GM19397 (cell line): ENCODE measurements around the gene MED29.
"Not testable (repeated sequence)": the region's sequence is repeated elsewhere in the genome, so short reads cannot be mapped to it uniquely, and the experiment has no call there.

ENCODE experiments used
- ATAC-seq: cut with Tn5 transposase; IDR thresholded peaks from one replicate; pipeline ENCODE4 v1.9.1; 2021; ENCODE audit warnings: mild to moderate bottlenecking, moderate library complexity; ENCODE audit not compliant: unreplicated experiment

The MED29 gene

DNA sequence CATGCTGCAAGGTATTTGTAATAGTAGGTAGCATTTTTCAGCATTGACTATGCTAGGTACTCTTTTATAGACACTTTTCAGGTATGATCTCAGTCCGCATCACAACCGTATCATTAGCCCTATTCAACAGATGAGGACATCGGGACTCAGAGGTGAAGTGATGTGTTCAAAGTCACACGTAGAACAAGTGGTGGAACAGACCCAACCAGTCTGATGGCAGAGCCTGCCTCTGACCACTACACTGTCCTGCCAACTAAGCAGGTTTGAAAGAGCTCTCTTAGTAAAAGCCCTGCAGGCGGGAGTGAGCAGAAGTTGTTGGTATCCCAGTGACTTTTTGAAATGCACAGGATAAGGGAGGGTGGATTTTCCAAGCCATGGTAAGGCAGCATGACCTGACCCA, 20.4 kb upstream of the MED29 start:
- no peak for ATAC-seq

DNA sequence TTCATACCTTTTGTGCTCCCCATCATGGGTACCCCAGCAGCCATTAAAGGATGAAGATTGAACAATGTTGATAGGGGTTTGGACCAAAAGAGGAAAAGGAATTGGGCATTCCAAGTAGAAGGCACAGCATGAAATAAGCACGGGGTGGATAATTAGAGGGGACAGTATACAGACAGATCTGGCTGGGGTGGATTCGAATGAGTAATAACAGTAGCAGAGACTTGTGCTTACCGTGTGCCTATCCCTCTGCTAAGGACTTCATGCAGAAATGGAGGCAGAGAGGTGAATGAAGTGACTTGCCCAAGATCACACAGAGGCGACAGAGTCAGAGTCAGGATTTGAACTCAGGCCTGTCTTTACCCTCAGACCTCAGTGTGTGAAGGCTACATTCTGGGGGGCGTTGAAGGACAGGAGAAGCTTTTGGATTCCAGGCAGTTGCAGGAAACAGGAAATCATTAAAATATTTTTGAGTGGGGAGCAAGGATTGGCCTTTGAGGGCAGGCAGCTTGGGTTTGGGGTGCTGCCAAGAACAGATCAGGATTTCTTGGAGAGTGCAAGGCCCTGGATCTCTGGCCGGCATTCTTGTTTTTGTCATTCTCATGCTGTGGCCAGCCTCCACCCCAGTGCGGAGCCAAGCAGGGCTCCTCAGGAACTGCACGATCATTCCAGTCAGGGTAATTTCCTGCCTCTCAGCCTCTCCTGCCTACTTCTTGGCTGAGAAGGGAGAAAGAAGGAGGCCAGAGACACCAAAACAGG, 19.0 kb upstream of the MED29 start:
- no peak for ATAC-seq

DNA sequence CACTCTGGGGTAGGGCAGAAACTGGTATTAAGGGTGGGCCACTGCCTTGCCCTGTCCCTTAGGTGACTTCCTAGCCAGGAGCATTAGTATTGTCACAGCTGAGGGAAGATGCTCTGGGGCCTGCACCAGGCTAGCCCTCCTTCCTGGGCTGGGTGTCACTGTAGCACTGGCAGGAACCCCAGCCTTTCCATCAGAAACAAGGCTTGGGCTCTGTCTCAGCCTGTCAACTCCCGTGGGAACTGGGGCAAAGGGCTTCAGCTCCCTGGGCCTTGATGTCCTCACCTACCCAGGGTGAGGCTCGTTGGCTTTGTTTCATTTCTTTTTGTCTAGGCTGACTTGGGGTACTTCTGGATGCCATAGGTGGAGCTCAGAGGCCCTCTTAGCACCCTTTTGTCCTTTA, 18.2 kb upstream of the MED29 start:
- ATAC-seq, result no peak

DNA sequence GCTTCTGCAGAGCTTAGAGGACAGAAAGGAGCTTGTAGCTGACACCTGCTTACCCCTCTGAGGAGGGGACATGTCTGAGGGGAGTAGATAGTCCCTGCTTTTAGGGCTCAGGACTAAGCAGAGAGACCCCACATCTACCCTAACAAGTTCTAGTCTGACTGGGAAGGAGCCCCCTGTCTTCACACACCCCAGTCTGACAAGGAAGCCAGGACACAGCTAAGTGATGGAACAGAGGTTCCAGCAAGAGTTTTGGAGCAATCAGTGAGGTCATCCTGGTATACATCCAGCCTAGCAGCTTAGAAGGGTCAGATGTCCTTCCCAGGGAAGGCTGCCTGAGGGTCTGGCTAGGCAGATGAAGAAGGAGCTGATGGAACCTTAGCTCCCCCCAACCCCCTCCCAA, 15.2 kb upstream of the MED29 start:
- no peak for ATAC-seq

DNA sequence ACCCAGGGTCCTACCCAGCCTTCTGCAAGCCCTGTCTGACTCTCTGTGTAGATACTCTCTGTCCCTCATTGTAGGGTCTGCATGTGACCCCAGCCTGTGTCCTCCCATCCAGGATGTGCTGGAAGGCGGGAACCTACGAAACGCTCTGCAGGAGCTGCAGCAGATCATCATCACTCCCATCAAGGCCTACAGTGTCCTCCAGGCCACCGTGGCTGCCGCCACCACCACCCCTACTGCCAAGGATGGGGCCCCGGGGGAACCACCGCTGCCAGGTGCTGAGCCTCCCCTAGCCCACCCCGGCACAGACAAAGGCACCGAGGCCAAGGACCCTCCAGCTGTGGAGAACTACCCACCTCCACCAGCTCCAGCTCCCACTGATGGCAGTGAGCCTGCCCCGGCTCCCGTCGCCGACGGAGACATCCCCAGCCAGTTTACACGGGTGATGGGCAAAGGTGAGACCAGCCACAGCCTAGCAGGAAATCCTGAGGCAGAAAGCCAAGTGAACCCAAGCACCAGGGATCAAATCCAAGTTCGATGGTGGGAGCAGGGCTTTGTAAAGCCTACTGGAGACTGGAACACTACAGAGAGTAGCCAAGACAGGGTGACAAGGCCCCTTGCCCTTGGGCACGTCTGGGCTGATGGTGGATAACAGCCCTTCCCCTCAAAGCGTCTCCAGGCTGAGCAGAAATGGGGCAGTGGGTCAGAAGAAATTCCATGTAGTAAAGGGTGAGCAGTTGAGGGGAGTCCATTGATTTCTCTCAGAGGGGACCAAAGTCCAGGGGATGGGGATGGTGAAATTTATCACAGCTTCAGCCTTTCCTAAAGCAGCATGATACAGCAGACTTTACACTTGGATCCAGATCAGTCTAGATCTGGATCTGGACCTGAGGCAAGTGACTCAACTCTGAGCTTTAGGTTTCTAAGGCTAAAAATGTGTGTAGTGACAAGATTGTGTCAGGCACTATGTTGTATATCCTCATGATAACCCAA, 13.5 kb upstream of the MED29 start:
- no peak for ATAC-seq

DNA sequence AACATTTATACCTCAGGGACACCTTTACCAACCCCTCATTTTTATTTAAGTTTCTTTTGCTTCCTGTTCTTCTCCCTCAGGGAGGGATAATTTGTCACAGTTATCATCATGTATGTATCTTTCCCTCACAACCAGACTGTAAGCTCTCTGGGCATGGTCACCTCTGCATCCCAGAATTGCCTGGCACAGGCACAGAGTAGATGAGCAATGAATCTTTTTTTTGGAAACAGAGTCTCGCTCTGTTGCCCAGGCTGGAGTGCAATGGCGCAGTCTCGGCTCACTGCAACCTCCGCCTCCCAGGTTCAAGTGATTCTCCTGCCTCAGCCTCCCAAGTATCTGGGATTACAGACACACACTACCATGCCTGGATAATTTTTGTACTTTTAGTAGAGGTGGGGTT, 11.8 kb upstream of the MED29 start:
- not testable (repeated sequence) for ATAC-seq

DNA sequence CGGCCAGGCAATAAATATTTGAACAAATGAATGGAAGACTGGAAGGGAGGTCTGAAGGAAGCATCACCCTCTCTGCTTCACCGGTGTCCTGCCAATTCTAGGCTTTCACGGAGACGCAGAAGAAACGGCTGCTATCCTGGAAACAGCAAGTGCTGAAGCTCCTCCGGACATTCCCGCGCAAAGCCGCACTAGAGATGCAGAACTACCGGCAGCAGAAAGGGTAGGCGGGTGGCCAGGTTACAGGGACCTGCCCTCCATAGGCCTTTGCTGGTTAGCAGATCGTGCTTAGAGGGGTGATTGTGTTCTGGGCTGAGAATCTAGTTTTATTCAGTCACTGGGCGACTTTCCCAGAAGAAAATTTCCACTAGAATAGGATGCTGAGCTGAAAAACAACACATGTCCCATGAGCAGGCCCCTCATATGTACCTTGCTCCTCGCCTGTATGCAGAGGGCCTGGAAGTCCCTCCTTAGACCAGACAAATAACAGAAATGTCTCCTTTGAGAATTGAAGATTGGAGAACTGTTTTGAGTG, 11.2 kb upstream of the MED29 start:
- ATAC-seq, result no peak

DNA sequence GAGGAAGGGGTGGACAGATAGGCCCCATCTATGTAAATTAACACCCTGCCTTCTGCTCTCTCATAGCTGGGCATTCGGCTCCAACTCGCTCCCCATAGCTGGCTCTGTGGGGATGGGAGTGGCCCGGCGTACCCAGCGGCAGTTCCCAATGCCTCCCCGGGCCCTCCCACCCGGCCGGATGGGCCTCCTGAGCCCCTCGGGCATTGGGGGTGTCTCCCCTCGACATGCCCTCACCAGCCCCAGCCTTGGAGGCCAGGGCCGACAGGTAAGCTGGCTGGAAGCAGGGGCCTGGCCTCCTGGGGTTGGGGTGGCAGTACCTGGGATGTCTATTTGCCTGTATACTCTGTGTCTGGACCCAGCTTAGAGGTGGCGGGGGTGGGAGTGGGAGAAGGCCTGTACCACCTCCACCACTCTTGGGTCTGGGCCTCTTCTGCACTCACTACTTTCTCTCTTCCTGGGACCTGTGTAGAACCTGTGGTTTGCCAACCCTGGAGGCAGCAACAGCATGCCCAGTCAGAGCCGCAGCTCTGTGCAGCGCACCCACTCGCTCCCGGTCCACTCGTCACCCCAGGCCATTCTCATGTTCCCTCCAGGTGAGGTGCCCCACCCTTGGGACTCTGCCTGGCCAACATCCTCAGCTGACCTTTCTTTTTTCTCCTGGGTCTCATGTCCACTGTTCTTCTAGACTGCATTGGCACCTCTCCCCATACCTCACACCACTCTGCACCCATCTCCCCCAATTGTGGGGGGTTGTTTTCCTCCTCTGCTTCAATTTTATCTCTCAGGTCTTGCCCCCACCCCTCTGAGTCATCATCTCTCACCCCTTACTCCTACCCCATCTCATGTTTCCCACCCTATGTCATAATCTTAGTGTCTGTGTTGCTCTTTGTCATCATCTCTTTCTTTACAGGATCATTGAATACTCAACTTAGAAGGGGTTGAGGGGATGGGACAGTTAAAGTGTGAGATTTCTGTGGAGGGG, 10.4 kb upstream of the MED29 start:
- no peak for ATAC-seq

DNA sequence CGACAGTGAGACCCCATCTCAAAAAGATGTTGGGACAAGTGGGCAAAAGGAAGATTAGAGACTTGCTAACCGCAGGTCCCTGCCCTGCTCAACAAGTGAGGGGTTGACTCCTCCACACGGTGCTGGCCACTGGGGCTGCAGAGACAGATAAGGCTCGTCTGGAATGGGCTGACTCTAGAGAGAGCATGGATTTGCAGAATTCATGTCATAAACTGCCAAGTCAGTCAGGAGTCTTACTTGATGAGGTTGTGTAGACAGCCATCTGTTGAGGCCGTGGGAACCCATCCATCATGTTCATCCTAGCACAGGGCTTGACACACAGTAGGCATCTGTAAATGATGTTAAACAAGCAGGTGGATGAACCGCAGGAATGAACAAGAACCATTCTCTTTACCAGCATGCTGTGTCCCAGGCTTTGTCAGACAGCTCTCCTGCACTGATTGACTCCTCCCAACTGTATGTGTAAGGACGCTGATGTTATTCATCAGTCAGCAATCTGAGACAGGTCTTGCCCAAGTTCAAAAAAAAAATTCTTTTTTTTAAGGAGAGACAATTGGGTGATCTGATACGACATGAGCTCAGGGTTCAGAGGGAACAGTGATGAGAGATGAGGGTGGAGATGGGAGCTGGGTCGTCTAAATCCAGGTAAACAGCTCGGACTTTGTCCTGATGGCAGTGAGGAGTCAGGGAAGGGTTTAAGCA, 9.1 kb upstream of the MED29 start:
- no peak for ATAC-seq

DNA sequence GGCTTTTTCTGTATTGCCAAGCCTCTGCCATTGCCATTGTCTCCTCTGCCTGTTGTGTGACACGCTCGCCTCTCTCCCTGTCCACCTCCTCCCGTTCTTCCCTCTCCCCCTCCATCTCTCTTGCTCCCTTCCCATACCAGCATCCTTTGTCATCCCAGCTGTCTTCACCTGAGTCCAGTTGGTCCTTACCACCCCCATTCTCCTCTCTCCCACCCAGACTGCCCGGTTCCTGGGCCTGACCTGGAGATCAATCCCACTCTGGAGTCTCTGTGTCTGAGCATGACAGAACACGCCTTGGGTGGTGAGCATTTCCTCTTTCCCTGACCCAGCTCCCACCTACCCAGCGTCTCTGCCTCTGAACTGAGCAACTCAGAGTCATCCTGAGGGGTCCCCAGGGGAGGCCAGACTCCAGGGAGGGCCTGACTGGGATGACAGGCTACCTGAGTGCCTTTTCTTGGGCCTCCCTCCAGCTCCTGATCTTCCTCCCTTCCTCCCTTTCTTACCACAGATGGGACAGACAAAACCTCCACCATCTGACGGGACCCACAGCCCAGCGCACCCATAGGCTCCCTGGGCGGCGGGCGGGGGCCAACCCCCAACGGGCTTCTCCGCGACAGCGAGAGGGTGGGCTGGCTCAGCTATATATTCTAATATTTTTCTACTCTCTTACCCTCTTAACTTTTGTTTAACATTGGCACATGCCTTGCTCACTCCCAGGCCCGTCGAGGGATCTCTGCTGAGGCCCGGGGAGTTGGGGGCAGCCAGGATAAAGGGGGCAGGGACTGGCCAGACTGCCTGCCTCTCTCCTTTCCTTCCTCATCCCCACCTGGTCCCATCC, 8.0 kb upstream of the MED29 start:
- ATAC-seq, result no peak

DNA sequence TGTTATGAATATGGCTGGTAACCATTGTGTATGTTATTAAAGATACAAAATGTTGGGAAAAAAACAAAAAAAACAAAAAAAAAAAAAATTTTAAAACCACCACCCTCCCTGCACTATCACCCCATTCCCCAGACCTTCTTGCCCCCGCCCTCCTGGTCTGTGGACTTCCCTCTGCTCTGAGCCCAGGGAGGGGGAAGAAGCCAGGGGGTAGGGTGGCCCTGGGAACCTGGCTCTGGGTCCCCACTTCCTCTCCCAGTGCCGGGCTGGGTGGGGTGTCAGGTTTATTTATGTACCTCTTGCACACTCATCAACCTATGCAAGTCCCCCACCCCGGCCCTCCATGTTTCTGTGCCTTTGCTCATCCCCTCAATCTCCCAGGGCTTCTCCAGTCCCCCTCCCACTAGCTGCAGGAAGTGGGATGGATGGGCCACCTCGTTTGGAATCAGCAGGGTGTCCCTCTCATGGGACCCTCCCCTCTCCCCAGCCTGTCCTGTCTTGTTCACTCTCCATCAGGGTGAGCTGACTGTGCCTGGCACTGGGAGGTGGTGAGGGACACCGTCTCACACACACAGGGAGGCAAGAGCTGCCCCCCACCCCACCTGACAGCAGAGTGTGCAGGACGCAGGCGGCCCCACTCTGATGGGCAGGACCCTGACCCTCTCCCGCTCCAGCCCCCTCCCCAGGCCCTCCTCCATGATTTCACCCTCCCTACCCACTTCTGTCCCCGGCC, 6.2 kb upstream of the MED29 start:
- no peak for ATAC-seq

DNA sequence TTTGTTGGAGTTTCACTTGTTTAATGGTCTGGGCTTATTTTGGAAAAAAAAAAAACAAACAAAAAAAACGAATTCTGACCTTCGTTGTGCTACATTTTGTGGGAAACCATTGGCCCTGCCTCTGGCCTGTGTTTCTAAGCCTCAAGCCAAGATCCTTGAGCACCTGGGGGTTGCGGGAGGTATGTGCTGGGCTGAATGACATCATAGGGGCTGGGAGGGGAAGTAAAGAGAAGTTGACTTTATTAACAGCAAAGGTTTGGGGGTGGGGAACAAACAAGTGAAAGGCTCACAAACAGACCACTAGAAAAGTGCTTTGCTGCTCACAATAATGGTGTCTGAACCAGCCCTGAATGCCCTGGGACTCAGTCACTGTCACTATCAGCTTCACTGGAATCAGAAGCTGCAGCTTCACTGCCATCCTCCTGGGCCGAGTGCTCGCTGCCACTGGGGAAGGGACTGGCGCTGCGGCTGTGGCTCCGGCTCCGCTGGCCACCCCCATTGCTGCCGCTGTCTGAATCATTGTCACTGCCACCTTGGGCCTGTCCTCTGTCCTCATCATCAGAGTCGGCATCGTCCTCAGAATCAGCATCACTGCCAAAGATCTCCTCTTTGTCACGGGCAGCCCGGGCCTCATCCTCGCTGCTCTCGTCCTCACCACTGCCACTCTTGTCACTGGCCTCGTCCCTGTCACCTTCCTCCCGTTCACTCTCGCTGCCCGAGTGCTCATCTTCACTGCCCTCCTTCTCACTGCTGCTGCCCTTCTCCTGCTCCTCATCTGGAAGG, 5.4 kb upstream of the MED29 start:
- no peak for ATAC-seq

DNA sequence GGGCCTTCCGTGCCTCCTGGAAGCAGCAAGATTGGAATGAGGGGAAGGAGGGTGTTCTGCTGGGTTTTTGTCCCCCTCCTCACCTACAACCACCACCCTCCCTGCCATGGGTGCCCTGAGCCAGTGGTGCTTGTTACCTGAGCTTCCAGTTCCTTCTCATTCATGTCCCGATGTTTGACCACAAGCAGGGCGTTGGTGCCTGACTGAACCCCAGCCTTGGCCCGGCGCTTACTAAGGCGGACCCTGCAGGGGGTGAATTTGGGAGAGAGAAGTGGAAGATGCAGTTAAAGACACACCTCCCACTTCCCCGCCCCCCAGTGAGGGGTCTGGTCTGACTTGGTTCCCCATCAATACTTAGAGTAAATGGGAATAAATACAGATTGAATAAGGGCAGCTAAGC, 4.6 kb upstream of the MED29 start:
- no peak for ATAC-seq

DNA sequence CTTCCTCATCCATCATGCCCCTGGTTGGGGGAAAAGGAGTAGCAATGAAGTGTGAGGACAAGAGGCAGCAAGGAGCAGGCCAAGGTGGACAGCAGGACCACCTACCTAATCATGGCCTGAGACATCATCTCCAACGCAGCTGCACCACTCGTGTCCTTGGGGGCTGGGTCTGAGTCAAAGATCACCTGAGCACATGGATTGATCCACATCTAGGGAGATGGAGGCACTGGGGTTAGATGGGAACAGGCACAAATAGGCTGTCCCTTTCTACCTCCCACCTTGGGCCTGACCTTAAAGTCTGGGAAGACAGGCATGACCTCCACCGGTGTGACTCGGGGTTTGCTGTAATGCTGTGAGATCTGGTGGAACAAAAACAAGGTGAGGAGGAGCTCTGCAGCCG, 2.5 kb upstream of the MED29 start:
- ATAC-seq, result no peak

DNA sequence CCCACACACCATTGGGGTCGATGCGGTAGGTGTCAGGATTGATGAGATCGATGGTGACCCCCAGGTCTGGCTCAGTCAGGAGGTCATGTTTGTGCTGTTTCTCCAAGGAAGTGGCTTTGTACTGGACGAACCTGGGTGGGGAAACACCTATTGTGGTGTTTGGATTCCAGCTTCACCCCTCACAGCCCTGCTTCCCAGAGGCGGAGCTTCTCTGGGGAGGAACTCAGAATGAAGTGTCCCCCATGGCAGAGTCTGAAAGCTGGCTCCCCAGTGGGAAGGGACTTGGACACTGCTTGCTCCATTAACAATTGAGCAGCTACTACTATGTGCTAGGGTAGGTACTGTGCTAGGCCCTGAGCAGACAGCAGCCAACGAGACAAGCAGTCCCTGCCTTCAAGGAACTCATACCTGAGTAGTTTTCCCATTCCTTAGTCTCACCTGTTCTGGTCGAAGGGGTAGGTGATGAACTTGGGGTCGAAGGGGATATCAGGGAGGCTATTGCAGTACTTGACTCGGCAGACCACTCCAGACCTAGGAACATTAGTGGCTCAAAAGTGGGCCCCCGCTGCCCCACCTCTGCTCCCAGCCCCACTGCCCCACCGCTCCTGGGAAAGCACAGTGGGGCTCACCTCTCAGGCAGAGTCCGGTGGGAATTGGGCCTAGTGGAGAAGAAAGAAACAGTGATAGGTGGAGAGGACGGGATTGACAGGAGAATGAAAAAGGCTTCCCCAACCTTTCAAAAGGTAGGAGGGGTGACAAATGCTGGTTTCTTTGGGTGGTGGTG, 1.4 kb upstream of the MED29 start:
- ATAC-seq, result no peak

DNA sequence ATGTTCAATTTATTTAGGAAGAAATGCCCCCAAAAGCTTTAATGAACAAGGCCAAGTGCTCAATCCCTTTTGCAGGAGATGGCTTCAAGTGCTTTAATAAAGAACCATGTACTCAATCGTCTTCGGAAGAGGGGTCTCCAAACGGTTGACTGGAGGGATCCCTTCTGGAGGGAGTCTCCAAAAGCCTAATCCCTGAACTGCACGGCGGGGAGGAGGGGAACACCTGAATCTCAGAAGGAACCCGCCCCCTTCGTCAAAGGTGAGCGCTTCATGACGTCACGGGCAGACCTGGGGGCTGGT, 777 bp upstream of the MED29 start:
- ATAC-seq, result no peak
